ENCODE results near the gene BAMBI.

DNA sequence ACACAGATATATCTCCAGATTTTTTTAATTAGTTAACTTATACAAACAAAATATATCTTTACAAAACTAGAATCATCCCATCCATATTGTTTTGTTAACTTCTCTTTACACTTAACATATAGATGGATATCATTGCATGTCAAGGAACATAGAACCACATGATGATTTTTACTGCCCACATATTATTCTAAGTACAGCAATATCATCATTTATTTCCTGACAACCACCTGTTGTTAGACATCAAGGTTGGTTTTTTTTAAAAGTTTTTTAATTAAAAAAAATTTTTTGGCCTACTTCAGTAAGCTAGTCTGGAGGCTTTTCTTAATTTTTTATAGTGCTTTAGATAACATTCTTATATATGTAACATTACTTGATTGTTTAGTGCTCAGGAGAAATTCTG lies 38.9 kb upstream of the BAMBI start:
- TF ChIP-seq ISL1 (CRISPR knock-in tag; IDR thresholded peaks at IDR 0.05) = no peak
- no peak for TF ChIP-seq ZNF70 (CRISPR knock-in tag; IDR thresholded peaks at IDR 0.05)
- TF ChIP-seq, protein P1, sequence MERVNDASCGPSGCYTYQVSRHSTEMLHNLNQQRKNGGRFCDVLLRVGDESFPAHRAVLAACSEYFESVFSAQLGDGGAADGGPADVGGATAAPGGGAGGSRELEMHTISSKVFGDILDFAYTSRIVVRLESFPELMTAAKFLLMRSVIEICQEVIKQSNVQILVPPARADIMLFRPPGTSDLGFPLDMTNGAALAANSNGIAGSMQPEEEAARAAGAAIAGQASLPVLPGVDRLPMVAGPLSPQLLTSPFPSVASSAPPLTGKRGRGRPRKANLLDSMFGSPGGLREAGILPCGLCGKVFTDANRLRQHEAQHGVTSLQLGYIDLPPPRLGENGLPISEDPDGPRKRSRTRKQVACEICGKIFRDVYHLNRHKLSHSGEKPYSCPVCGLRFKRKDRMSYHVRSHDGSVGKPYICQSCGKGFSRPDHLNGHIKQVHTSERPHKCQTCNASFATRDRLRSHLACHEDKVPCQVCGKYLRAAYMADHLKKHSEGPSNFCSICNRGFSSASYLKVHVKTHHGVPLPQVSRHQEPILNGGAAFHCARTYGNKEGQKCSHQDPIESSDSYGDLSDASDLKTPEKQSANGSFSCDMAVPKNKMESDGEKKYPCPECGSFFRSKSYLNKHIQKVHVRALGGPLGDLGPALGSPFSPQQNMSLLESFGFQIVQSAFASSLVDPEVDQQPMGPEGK (CRISPR knock-in tag; IDR thresholded peaks at IDR 0.05; ENCODE audit: borderline replicate concordance) = no peak
- no peak for TF ChIP-seq ARNTL (CRISPR knock-in tag; IDR thresholded peaks at IDR 0.05; ENCODE audit: borderline replicate concordance, low read depth)
- no peak for TF ChIP-seq ZFP30 (CRISPR knock-in tag; IDR thresholded peaks at IDR 0.05)
- TF ChIP-seq ESRRG (CRISPR knock-in tag; IDR thresholded peaks at IDR 0.05) = no peak
- TF ChIP-seq, protein P2, sequence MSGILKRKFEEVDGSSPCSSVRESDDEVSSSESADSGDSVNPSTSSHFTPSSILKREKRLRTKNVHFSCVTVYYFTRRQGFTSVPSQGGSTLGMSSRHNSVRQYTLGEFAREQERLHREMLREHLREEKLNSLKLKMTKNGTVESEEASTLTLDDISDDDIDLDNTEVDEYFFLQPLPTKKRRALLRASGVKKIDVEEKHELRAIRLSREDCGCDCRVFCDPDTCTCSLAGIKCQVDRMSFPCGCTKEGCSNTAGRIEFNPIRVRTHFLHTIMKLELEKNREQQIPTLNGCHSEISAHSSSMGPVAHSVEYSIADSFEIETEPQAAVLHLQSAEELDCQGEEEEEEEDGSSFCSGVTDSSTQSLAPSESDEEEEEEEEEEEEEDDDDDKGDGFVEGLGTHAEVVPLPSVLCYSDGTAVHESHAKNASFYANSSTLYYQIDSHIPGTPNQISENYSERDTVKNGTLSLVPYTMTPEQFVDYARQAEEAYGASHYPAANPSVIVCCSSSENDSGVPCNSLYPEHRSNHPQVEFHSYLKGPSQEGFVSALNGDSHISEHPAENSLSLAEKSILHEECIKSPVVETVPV (CRISPR knock-in tag; IDR thresholded peaks at IDR 0.05) = no peak
- TF ChIP-seq, protein P3, sequence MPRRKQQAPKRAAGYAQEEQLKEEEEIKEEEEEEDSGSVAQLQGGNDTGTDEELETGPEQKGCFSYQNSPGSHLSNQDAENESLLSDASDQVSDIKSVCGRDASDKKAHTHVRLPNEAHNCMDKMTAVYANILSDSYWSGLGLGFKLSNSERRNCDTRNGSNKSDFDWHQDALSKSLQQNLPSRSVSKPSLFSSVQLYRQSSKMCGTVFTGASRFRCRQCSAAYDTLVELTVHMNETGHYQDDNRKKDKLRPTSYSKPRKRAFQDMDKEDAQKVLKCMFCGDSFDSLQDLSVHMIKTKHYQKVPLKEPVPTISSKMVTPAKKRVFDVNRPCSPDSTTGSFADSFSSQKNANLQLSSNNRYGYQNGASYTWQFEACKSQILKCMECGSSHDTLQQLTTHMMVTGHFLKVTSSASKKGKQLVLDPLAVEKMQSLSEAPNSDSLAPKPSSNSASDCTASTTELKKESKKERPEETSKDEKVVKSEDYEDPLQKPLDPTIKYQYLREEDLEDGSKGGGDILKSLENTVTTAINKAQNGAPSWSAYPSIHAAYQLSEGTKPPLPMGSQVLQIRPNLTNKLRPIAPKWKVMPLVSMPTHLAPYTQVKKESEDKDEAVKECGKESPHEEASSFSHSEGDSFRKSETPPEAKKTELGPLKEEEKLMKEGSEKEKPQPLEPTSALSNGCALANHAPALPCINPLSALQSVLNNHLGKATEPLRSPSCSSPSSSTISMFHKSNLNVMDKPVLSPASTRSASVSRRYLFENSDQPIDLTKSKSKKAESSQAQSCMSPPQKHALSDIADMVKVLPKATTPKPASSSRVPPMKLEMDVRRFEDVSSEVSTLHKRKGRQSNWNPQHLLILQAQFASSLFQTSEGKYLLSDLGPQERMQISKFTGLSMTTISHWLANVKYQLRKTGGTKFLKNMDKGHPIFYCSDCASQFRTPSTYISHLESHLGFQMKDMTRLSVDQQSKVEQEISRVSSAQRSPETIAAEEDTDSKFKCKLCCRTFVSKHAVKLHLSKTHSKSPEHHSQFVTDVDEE (CRISPR knock-in tag; IDR thresholded peaks at IDR 0.05) = no peak
- no peak for TF ChIP-seq ZNF8 (CRISPR knock-in tag; IDR thresholded peaks at IDR 0.05)
- TF ChIP-seq, protein P4, sequence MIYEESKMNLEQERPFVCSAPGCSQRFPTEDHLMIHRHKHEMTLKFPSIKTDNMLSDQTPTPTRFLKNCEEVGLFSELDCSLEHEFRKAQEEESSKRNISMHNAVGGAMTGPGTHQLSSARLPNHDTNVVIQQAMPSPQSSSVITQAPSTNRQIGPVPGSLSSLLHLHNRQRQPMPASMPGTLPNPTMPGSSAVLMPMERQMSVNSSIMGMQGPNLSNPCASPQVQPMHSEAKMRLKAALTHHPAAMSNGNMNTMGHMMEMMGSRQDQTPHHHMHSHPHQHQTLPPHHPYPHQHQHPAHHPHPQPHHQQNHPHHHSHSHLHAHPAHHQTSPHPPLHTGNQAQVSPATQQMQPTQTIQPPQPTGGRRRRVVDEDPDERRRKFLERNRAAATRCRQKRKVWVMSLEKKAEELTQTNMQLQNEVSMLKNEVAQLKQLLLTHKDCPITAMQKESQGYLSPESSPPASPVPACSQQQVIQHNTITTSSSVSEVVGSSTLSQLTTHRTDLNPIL (CRISPR knock-in tag; IDR thresholded peaks at IDR 0.05; ENCODE audit: low read depth) = no peak
- TF ChIP-seq TOX (CRISPR knock-in tag; IDR thresholded peaks at IDR 0.05; ENCODE audit: borderline replicate concordance) = no peak
